ENCODE data around the gene FGF11. TPM values are rescaled to one million over a fixed set of nuclear protein-coding genes. Genes with fewer than 3 reads are reported as not detected.

Gene FGF11
- total and polyA plus RNA-seq, 2 of the 13 experiments (the other 11 are each of a cell fraction or from before 2014, with no cell fraction given) = 0.20 to 7.6 TPM

DNA sequence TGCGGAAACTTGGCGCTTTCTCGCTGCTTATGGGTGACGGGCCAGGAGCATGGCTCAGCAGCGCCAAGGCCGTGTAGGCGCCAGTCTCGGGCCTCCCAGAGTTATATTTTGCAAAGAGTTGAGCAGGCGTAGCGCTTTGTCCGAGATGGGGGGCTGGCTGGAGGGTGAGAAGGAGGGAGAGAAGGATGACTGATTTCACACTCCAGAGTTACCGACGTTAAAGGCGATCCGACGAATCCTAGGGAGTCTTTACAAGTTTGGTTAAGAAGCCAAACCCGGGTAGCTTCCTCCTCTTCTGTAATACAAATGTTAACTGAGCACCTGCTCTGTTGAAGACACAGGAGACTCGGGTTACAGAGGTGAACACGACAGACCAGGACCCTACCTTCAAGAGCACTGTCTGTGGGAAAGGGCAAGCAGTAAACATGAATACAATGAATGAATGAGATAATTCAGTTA is 45.6 kb downstream of the FGF11 start (continued):
- no peak for TF ChIP-seq HINFP (CRISPR knock-in tag; IDR thresholded peaks at IDR 0.05; ENCODE audit: low read depth)
- TF ChIP-seq TEF (CRISPR knock-in tag; IDR thresholded peaks at IDR 0.05) = no peak
- TF ChIP-seq SP1 (IDR thresholded peaks at IDR 0.05) = no peak
- TF ChIP-seq SP1 (CRISPR knock-in tag; IDR thresholded peaks at IDR 0.05) = no peak
- TF ChIP-seq RELA (CRISPR knock-in tag; IDR thresholded peaks at IDR 0.05) = no peak
- peak; percentile 1; the same call in 1 of the 2 replicates for TF ChIP-seq SP4 (CRISPR knock-in tag; IDR thresholded peaks at IDR 0.05)
- TF ChIP-seq USF2 (IDR thresholded peaks at IDR 0.05; ENCODE audit: low read depth, low read length) = no peak
- no peak for TF ChIP-seq USF2 (CRISPR knock-in tag; IDR thresholded peaks at IDR 0.05; ENCODE audit: borderline replicate concordance)
- TF ChIP-seq ADNP (CRISPR knock-in tag; IDR thresholded peaks at IDR 0.05) = no peak
- no peak for TF ChIP-seq ZNF761 (CRISPR knock-in tag; conservative IDR thresholded peaks at IDR 0.05)
- TF ChIP-seq ZNF550 (CRISPR knock-in tag; IDR thresholded peaks at IDR 0.05; ENCODE audit: borderline replicate concordance) = no peak
- TF ChIP-seq HMG20A (CRISPR knock-in tag; IDR thresholded peaks at IDR 0.05; ENCODE audit: borderline replicate concordance) = no peak
- no peak; the same call in 1 of the 2 replicates for TF ChIP-seq ZNF34 (CRISPR knock-in tag; IDR thresholded peaks at IDR 0.05; ENCODE audit: borderline replicate concordance)
- no peak for TF ChIP-seq PAF1 (CRISPR knock-in tag; IDR thresholded peaks at IDR 0.05)
- TF ChIP-seq RBFOX2 (IDR thresholded peaks at IDR 0.05; ENCODE audit: low read depth, low read length) = no peak
- TF ChIP-seq ZNF781 (CRISPR knock-in tag; IDR thresholded peaks at IDR 0.05; ENCODE audit: borderline replicate concordance, not compliant biosample characterization) = no peak
- TF ChIP-seq ZNF674 (CRISPR knock-in tag; IDR thresholded peaks at IDR 0.05; ENCODE audit: low read depth) = no peak
- no peak for TF ChIP-seq REST (IDR thresholded peaks at IDR 0.05; ENCODE audit: borderline replicate concordance in 1 of 2, low read depth in 1 of 2, low read length in 2 of 2)
- TF ChIP-seq ZNF24 (IDR thresholded peaks at IDR 0.05) = no peak
- TF ChIP-seq BRD4 (CRISPR knock-in tag; IDR thresholded peaks at IDR 0.05) = peak; percentile 68; the same call in 1 of the 2 replicates
- TF ChIP-seq ZNF205 (CRISPR knock-in tag; IDR thresholded peaks at IDR 0.05) = no peak
- no peak for TF ChIP-seq HOMEZ (CRISPR knock-in tag; IDR thresholded peaks at IDR 0.05; ENCODE audit: low read depth)
- TF ChIP-seq ZNF616 (CRISPR knock-in tag; IDR thresholded peaks at IDR 0.05; ENCODE audit: low read depth) = no peak

Measured in HepG2 (cell line).